HL-60/S4 treated with retinoic acid at 250 ng/mL for 4 days and 3 days (cell line): Measurements from ENCODE around the gene PGM1.

Experiments used
- in situ Hi-C: fragments of 300-500 bp; cut with MboI; formaldehyde crosslinking; loops from 2 replicates; pipeline ENCODE4 v1.7.0; 2022; ENCODE audit warnings: low sequenced_read_pairs

Gene PGM1

GRCh38 chr1:63662841-63663240, 69.6 kb downstream of the PGM1 start:
- in situ Hi-C loops = no loop called here

DNA sequence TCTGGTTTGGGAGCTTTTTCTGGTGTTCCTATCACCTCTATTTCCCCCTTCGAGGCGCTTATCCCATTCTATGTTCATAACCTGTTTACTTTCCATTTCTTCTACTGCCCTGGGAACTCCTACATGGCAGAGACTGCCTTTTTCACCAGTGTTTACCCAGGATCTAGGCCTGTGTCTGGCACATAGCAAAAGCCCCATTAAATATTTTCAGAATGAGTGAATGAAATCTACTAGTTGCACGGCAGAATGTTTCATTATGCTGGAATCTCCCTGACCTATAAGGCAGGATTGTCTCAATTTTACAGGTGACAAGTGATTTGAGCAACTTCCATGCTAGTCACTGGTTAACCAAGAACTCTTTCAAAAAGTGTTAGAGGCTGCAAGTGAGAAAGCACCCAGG, 70.1 kb downstream of the PGM1 start:
- in situ Hi-C loops = no loop called here

DNA sequence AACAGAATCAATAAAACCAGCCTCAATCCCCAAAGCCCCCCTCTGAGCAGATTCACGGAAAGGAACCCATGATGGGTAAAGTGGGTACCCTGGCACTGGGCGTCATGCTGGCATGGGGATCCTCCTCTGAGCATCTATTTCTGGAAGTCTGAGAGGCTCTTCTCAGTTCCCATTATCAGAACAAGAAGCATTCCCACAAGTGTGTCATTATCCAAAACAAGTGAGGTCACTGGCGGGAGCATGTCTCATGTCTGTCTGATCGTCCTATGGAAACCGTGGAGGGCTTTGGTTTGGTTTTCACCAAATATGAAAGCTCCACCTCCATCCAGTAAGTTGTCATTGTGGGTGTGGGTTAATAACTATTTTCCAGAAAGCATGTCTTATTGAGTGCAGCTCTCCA, 70.7 kb downstream of the PGM1 start:
- in situ Hi-C loops = no loop called here

DNA sequence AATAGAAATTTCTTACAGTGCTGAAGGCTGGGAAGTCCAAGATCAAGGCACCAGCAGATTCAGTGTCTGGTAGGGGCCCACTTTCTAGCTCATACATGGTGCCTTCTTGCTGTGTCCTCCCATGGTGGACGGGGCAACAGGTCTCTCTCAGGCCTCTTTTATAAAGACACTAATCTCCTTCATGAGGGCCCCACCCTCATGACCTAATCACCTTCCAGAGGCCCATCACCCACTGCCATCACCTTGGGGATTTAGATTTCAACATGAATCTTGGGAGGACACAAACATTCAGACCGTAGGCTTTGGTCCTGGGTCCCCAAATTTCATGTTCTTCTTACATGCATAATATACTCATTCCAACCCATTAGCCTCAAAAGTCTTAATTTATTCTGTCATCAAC, 71.5 kb downstream of the PGM1 start:
- in situ Hi-C loops = no loop called here

DNA sequence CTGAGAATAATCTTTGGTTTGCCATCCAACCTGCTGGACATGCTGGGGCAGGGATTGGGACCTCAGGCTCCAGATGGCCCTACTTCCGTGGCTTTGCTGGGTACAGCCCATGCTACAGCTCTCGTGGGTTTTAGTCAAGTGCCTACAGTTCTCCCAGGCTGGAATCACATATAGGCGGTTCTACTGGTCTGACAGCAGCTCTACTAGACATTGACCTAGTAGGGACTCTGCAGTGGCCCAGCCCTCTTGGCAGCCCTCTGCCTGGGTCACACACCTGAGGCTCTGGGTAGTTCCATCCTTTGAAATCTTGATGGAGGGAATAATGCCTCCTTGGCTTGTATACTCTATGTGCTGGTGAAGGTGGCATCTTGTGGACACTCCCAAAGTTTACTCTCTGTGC, 72.2 kb downstream of the PGM1 start:
- in situ Hi-C loops = no loop called here

- in situ Hi-C loops = no loop called here
These were observed 72.6 kb downstream of the PGM1 start for GRCh38 chr1:63665824-63666223.

DNA sequence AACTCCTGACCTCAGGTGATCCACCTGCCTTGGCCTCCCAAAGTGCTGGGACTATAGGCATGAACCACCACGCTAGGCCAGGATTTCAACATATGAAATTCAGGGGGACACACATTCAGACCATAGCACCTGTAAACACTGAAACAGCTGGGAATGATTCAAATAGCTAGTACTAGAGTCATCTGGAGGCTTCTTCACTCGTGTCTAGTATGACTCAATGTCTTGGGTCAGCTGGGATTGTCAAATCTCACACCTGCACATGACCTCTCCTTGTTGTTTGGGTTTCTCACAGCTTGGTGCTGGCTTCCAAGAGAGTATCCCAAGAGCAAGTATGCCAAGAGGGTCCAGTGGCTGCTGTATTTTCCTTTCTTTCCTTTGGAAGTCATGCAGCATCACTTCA, 75.1 kb downstream of the PGM1 start:
- in situ Hi-C loops = no loop called here

GRCh38 chr1:63669151-63669961, 76.1 kb downstream of the PGM1 start:
- in situ Hi-C loops = no loop called here

DNA sequence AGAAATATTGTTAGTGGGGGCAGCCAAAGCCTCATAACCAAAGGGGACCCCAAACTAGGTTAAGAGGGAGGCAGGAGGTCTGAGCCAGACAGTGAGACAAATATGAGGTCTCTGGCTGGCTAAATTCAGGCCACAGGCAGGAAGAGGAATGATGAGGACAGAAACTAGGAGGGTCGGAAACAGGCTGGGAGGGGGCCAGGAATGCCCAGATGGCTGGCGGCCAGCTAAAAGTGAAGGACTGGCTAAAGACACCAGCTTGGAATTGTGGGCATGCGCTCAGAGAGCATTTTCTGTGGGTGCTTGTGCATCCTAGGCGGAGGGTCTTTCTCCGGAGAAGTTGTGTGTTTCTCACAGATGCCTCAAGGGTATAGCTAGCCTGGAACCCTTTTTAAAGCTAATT, 77.0 kb downstream of the PGM1 start:
- in situ Hi-C loops = no loop called here

DNA sequence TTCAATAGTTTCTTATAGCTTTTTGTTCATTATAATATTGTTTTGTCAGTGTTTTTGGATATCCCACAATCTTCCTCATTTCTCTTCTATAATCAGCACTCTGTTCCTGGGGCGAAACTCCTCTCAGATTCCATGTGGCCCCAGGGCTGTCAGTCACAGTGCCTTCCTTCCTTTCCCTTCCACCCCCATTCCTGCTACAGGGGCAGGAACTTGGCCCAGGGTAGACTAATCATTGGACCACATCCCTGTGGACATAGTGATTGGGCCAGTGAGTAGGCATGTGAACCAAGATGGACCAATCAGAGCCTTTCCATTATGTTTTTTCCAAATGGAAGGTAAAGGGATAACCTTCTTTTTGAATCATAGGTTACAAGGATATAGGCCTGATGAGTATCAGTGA, 78.3 kb downstream of the PGM1 start:
- in situ Hi-C loops = no loop called here

DNA sequence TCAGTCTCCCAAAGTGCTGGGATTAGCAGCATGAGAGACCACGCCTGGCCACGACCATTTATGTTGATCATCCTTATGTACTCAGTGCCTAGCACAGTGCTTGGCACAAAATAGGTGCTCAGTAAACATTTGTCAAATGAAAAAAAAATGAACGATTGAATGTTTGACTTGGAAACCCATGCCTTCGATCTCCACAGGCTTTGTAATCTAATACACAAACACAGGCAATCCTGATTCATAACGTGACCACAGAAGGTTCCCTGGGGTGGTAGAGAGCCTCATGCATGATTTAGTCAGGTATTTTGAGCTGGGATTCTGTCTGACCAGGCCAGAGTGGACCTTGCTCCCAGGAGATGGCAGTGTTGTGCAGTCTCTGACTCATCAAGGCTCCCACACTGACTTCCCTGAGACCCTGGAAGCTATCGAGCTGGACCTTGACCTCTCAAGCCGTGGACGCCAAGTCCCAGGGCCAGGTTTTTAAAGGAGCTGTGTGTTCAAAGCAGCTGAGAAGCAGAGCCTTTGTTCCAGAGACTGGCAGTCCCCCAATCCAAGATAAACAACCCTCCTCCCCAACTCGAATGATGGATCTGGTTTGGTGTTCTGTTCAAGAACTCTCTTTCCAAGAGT, 81.1 kb downstream of the PGM1 start:
- in situ Hi-C loops = no loop called here

DNA sequence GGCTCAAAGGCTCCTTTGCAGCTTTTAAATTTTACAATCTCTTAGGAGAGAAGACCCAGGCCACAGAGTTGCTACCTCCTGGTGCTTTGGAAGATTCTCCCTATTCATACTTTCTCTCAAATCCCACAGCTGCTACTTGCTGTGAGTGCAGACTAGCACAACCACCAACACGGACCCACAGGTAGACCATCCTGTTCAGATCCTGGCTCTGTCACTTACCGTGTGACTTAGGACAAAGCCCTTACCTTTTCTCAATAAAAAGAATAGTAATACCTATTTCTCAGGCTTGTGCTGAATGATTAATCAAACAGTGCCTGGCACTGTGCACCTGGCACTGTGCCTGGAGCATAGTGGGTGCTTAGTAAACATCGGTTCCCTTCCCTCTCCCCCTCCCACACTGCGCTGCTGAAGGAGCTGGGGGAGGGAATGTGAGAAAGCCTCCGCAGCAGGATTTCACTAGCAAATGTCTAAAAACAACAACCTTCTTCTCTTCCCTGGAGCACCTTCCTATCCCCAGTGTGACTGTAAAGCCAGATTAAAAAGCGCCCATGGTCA, 81.7 kb downstream of the PGM1 start:
- in situ Hi-C loops = no loop called here

GRCh38 chr1:63675420-63675931, 82.3 kb downstream of the PGM1 start:
- in situ Hi-C loops = no loop called here

GRCh38 chr1:63677497-63677896, 84.3 kb downstream of the PGM1 start:
- in situ Hi-C loops = no loop called here

DNA sequence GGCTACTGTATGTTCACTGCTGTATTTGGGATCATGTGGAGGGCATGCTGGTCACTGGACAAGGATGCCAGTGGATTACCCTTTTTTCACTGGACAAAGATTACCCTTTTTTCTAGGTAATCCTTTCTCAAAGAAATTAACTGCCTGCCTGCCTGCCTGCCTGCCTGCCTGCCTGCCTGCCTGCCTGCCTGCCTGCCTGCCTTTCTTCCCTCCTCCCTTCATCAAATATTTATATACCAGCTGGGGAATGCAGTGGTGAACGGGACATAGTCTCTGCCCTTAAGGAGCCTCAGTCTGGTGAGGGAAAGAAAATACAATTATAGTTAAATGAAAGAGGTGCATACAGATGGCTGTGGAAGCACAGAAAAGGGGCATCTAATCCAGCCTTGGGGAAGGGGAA, 85.0 kb downstream of the PGM1 start:
- in situ Hi-C loops = no loop called here

- in situ Hi-C loops = no loop called here
These were observed 85.9 kb downstream of the PGM1 start for GRCh38 chr1:63679076-63679475.

DNA sequence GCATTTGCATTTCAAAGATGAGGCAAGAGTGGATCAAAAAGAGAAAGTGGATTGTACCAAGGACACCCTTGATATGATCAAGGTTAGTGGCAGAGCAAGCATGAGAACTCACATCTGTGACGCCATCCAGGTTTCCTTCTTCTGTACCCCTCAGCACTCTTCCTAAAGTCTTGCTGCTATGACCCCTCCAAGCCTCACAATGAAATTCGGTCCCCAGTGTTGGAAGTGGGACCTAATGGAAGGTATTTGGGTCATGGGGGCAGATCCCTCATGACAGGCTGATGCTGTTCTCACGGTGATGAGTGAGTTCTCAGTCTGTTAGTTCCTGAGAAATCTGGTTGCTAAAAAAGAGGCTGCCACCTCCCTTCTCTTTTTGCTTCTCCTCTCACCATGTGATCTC, 86.4 kb downstream of the PGM1 start:
- in situ Hi-C loops = no loop called here

DNA sequence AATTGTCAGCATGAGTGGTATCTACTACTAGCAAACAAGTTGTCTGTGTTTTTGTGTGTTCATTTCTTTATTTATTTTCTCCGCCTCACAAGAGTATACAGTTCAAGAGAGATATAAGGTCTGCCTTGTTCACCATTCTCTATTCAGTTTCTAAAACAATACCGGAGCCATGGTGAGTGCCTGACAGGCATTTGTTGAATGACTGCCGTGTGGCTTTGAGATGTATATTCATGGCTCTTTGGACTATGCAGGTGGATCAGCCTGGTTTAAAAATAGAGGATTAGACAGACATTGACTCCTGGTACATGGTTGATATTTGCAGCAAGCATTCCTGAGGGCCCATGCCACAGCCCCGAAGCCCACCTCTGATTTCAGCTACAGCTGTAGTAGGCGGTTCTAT, 89.7 kb downstream of the PGM1 start:
- in situ Hi-C loops = no loop called here

DNA sequence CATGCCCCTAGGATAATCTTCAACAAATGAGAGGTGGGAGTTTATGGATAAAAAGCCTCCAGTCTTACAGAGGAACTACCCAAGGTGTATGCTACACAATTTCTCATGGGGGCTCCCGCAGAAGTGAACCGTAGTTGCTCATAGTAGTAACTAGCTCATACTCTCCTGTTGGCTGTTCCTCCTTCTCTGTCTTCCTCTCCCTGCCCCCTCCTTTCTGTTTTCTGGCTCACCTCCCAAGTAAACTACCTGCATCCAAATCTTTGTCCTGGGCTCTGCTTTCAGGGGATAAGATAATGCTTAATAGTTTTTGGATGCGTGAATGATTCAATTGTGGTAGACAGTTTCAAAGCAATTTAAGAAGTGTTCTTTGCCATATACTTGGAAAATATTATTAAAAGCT, 90.5 kb downstream of the PGM1 start:
- in situ Hi-C loops = no loop called here

DNA sequence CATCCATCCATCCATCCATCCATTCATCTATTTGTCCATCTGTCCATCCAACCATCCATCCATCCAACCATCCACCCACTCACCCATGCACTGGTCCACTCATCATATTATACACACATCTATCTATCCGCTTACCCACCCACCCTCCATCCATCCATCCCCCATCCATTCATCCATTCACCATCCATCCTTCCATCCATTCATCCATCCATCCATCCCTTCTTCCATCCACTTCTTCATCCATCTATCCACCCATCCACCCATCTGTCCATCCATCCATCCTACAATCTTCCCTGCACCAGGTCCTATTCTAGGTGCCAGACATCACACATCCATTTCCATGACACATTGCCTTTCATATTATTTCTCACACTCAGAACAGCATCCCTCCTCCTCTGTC, 93.5 kb downstream of the PGM1 start:
- in situ Hi-C loops = no loop called here

DNA sequence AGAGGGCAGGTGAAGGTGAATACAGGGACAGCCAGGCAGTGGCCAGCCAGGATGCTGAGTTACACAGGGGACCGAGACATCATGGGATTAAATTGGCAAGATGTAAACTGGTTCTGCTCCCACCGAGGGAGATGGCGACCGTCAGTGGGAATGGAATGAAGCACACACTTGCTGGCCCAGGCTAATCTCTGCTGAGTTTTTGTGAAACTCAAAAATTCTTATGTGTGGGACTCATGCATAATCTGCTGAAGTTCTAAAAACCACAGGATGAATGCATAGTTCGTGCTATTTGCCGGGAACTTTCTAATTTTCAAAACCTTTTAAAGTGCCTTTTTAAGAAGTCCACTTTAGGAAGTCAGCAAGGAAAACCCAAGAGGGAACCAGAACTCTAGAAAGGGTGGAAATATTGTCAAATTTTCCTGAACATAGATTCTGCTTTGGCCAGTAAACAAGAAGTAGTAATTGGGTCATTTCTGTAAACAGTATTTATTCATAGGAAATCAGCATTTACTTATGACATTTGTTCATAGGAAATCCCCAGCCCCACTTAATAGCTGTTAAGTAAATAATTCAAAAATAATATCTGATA, 95.2 kb downstream of the PGM1 start:
- in situ Hi-C loops = no loop called here
